GM23338 (cell line): Measurements from ENCODE around the gene TAF6L.

Experiments used
- CTCF ChIP-seq, 2 experiments: fragments of 200-600 bp in 1 of 2; sonication (generic) in 1 of 2; conservative IDR thresholded peaks; 2 replicates each; pipeline versions ENCODE4 v1.5.1 to v1.6.1; 2016 to 2017; ENCODE audit warnings: antibody characterized with exemption in 2 of 2, low read depth in 2 of 2, mild to moderate bottlenecking in 2 of 2, moderate library complexity in 1 of 2
- POLR2AphosphoS5 ChIP-seq: IDR thresholded peaks from 2 replicates; pipeline ENCODE4 v1.6.1; 2016; ENCODE audit warnings: antibody characterized with exemption, low read depth
- STAT1 ChIP-seq: IDR thresholded peaks from one replicate; pipeline ENCODE4 v1.6.1; 2016; ENCODE audit warnings: antibody characterized with exemption; ENCODE audit not compliant: unreplicated experiment
- TF ChIP-seq, protein P1 (sequence below): IDR thresholded peaks from one replicate; pipeline ENCODE4 v1.6.1; 2018; ENCODE audit warnings: antibody characterized with exemption; ENCODE audit not compliant: unreplicated experiment

DNA sequence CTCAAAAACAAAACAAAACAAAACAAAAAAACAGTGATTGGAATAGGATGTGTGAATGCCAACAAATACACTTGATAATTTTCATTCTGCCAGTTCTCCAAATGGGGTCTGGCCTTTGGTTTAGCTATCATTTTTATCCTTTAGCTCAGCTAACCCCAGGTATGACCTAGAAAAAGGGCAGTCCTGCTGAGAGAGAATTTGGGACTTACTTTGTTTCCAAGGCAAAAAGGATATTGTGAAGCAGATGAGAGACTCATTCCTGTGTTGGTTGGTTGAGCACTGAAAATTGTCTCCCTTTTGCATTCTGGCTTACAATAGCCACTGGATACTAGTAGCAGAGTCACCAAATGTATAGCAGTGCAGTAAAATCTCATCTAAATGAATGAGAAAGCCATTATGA, 34.0 kb upstream of the TAF6L start:
- TF ChIP-seq CTCF (conservative IDR thresholded peaks at IDR 0.05; ENCODE audit: low read depth in 2 of 2) (no peak), POLR2AphosphoS5 (no peak), STAT1 (no peak)
- TF ChIP-seq, protein P1, sequence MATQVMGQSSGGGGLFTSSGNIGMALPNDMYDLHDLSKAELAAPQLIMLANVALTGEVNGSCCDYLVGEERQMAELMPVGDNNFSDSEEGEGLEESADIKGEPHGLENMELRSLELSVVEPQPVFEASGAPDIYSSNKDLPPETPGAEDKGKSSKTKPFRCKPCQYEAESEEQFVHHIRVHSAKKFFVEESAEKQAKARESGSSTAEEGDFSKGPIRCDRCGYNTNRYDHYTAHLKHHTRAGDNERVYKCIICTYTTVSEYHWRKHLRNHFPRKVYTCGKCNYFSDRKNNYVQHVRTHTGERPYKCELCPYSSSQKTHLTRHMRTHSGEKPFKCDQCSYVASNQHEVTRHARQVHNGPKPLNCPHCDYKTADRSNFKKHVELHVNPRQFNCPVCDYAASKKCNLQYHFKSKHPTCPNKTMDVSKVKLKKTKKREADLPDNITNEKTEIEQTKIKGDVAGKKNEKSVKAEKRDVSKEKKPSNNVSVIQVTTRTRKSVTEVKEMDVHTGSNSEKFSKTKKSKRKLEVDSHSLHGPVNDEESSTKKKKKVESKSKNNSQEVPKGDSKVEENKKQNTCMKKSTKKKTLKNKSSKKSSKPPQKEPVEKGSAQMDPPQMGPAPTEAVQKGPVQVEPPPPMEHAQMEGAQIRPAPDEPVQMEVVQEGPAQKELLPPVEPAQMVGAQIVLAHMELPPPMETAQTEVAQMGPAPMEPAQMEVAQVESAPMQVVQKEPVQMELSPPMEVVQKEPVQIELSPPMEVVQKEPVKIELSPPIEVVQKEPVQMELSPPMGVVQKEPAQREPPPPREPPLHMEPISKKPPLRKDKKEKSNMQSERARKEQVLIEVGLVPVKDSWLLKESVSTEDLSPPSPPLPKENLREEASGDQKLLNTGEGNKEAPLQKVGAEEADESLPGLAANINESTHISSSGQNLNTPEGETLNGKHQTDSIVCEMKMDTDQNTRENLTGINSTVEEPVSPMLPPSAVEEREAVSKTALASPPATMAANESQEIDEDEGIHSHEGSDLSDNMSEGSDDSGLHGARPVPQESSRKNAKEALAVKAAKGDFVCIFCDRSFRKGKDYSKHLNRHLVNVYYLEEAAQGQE = no peak
